ENCODE data around the gene MAPK12.

MAPK12 gene

GRCh38 chr22:50250249-50250554 is 11.3 kb downstream of the MAPK12 start:
- peak overlapping the region; percentile 85 for H3K4me3 ChIP-seq (ENCODE audit: low read depth, low read length)
- ChIA-PET POLR2A (interaction anchor here (0.8 to 2.1 kb wide), 4 partner anchors 11 to 44 kb away, joined by 3 to 16 read pairs (median 3); partner anchors contain the start of genes MAPK11 and MAPK12), CTCF (interaction anchor here (1.0 to 7.5 kb wide), 13 partner anchors 9 to 371 kb away, joined by 3 to 92 read pairs (median 8); partner anchors contain the start of gene DENND6B)
- TF ChIP-seq CTCF (IDR thresholded peaks at IDR 0.05; ENCODE audit: insufficient read depth, low read length, missing control alignments), result no peak
- no peak for DNase-seq (ENCODE audit: low read depth, low spot score)

- H3K4me3 ChIP-seq (ENCODE audit: low read depth, low read length), result peak overlapping the region; percentile 85
- TF ChIP-seq CTCF (IDR thresholded peaks at IDR 0.05; ENCODE audit: insufficient read depth, low read length, missing control alignments), result no peak
- POLR2A ChIA-PET, result interaction anchor here (0.8 to 2.1 kb wide), 3 partner anchors 11 to 20 kb away, joined by 3 to 16 read pairs (median 3); partner anchors contain the start of genes MAPK11 and MAPK12
- no peak for DNase-seq (ENCODE audit: low read depth, low spot score)
- CTCF ChIA-PET, result interaction anchor here (1.0 to 7.5 kb wide), 9 partner anchors 8 to 92 kb away, joined by 3 to 92 read pairs (median 8); partner anchors contain the start of gene DENND6B
Observed at GRCh38 chr22:50249341-50250248, 11.9 kb downstream of the MAPK12 start.

GRCh38 chr22:50248196-50249081 is 13.0 kb downstream of the MAPK12 start:
- TF ChIP-seq CTCF (IDR thresholded peaks at IDR 0.05; ENCODE audit: insufficient read depth, low read length, missing control alignments), result no peak
- H3K4me3 ChIP-seq (ENCODE audit: low read depth, low read length), result no peak overlapping the region
- DNase-seq (ENCODE audit: low read depth, low spot score), result no peak
- CTCF ChIA-PET, result interaction anchor here (0.7 to 7.5 kb wide), 3 partner anchors 12 to 93 kb away, joined by 3 to 92 read pairs (median 4); no protein-coding TSS in a partner anchor
- POLR2A ChIA-PET, result no interaction called here

- no peak overlapping the region for H3K4me3 ChIP-seq (ENCODE audit: low read depth, low read length)
- CTCF ChIA-PET, result interaction anchor here (0.7 to 7.5 kb wide), 3 partner anchors 11 to 94 kb away, joined by 3 to 92 read pairs (median 4); no protein-coding TSS in a partner anchor
- POLR2A ChIA-PET, result no interaction called here
- TF ChIP-seq CTCF (IDR thresholded peaks at IDR 0.05; ENCODE audit: insufficient read depth, low read length, missing control alignments), result no peak
- no peak for DNase-seq (ENCODE audit: low read depth, low spot score)
Observed at GRCh38 chr22:50247748-50248147, 13.7 kb downstream of the MAPK12 start.

GRCh38 chr22:50246242-50247175 is 15.0 kb downstream of the MAPK12 start:
- peak overlapping the region; percentile 98 for H3K4me3 ChIP-seq (ENCODE audit: low read depth, low read length)
- ChIA-PET CTCF (interaction anchor here (0.9 to 7.5 kb wide), 5 partner anchors 9 to 251 kb away, joined by 3 to 92 read pairs (median 4); no protein-coding TSS in a partner anchor), POLR2A (no interaction called here)
- TF ChIP-seq CTCF (IDR thresholded peaks at IDR 0.05; ENCODE audit: insufficient read depth, low read length, missing control alignments), result no peak
- DNase-seq (ENCODE audit: low read depth, low spot score), result no peak
